H4 (cell line): ENCODE measurements around the gene EDC4. TPM values are rescaled to one million over a fixed set of nuclear protein-coding genes. Genes with fewer than 3 reads are reported as not detected.
"Not testable (repeated sequence)": the region's sequence is repeated elsewhere in the genome, so short reads cannot be mapped to it uniquely, and the experiment has no call there.

Experiments
- DNase-seq: peaks from one replicate; pipeline ENCODE4 v3.0.0-alpha.2; 2015; ENCODE audit warnings: low spot score
- total RNA-seq: library from RNA; depleted of rRNA; stranded (reverse); fragments of >200 nt; shearing (Covaris generic); gene quantifications from 2 replicates; pipeline ENCODE4 v1.2.3, GENCODE V29; 2014

Gene EDC4
- total RNA-seq, 1 experiment from 2014 or later: 28.3 TPM

- no peak for DNase-seq
Observed at GRCh38 chr16:67848118-67848517, 24.7 kb upstream of the EDC4 start.

GRCh38 chr16:67853670-67854069 lies 19.2 kb upstream of the EDC4 start:
- no peak for DNase-seq

- DNase-seq: no peak
Observed at GRCh38 chr16:67855789-67856188, 17.1 kb upstream of the EDC4 start.

DNA sequence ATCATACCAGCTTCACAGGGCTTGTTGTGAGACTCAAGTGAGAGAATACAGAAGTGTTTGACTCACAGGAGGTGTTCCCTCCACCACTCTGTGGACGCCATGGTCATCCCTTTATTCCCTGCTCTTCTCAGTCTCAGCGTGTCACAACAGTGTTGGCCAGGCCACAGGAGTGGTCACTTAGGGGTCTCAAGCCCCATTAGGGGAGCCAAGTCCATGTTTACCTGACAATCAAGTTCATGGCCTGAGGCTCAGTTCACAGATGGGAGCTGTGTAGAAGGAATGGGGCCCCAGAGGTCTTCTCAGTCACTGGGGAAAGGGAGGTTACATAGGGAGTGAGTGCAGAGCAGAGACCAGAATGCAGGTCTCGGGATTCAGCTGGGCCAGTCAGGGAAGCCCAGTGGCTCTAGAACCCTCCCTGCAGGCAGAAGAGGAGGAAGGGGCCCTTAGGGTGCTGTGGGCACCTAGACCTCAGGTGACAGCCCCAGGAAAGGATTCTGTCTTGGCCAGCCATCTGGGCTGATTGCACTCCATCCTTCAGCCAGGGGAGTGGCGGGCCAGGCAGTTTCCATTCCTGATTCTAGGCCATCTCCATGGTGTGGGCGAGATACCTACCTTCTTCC lies 15.8 kb upstream of the EDC4 start:
- DNase-seq: no peak

DNA sequence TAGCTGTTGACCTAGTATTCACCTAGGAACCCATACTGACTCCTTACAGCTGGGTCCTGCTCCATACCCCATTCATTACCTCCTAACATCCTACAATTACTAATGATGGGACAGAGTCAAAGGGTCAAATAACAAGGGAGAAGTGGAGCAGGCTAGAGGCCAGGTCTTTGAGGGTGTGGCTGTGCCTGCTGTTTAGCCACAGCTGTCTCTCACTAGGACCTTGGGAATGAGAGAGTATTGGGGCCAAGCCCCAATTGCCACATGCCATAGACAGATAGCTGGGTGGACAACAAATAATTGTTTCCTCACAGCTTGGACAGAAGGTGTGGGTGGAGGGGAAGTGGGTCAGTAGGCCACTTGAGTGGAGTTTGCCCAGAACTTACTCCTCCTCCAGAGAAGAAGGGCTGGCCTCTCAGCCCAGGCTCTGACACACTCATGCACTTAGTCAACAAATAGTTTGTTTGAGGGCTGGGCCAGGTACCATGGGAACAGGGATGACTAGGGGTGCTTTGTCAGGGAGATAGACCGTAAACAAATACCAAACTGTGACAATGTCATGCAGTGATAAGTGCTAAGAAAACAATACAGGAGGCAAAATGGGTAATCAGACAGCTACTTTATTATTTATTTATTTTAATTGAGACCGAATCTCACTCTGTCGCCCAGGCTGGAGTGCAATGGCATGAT lies 15.2 kb upstream of the EDC4 start:
- DNase-seq: peak; percentile 36

DNA sequence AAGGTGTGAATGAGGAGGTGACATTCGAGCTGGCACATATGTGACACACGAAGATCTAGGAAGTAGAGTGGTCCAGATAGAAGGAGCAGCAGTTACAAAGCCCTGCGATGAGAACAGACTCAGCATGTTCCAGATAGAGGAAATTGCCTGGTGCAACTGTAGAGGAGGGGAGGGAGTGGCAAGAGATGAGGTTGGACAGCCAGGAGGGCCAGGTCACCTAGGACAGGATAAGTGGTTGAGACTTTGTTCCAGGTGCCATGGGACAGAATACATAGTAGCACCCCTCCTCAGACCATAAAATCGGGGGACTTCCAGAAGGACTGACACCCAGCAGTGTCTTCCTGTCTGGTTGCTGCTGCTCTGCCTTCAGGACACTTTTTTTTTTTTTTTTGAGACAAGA lies 14.4 kb upstream of the EDC4 start:
- no peak for DNase-seq

GRCh38 chr16:67860589-67861398 lies 12.1 kb upstream of the EDC4 start:
- DNase-seq: no peak

- DNase-seq: no peak
Observed at GRCh38 chr16:67861877-67862276, 11.0 kb upstream of the EDC4 start.

DNA sequence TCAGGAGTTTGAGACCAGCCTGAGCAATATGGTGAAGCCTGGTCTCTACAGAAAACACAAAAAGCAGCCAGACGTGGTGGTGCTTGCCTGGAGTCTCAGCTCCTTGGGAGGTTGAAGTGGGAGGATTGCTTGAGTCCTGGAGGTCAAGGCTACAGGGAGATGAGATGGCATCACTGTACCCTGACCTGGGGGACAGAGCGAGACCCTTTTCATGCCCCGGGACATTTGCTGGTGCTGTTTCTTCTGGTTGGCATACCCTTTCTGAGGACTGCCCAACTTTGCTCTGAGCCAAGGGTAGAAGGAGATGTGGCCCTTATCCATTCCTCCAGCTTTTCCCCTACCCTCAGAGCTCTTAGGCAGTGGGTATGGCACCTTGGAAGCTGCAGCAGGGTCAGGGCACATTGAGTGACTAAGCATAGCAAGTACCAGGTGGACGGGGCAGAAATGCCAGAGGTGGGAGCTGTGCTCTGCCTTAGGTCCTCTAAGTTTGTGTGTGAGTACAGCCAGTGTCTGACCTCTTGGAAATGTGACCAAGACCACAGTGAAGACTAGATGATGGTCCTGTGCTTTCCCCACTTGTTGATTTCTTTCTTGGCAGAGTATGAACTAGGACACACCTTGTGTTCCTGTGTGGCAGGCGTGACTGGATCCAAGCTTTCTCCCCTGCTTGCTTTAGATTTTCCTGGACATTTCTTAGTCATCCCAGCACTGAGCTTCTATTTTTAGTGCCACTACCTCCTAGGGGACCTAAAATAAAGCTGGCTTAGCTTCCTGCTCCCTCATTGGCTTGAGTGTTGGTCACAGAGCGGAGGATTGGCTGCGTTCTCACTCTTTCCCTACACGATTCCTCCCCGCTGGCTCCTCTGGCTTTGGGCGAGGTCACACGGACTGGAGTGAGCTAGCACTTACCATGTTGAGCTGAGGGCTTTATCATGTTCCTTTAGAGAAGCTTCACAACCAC lies 9.9 kb upstream of the EDC4 start:
- DNase-seq: no peak

GRCh38 chr16:67864044-67864443 lies 8.8 kb upstream of the EDC4 start:
- not testable (repeated sequence) for DNase-seq

DNA sequence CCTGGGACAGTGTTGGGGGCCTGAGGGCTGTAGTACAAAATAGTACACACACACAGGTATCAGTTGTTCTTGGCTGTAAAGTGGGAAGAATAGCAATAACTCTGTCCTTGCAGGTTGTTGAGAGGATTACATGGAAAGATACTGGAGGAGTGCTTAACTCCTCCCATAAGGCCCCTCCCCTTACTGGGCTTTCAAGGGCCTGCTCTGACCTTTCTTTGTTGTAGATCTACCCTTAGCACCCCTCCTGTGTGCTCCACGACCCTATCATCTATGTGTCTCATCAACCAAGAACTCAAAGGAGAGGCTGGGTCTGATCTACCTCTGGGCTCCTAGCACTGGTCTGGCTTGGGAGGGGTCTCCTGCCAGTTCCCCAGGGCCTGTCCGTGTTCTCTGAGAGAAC lies 8.3 kb upstream of the EDC4 start:
- no peak for DNase-seq

DNA sequence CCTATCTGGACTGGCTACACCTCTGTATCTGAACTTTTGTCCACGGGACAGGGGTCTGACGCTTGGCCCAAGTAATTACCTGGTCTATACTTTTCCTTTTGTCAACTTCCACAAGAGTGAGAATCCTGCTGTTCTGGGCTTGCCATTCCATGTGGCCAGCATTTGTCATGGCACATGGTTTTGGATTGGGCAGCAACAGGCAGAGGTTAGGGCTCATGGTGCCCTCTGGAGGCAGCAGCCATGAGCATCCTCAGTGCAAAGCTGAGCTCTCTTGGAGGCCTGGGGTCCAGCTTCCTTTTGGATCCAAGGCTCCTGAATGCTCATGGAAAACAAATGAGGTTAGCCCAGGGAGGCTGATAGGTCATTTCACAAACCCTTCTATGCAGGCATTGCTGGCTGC lies 7.5 kb upstream of the EDC4 start:
- DNase-seq: no peak

GRCh38 chr16:67868290-67868689 lies 4.6 kb upstream of the EDC4 start:
- DNase-seq: no peak

GRCh38 chr16:67869653-67870052 lies 3.2 kb upstream of the EDC4 start:
- DNase-seq: no peak

GRCh38 chr16:67871256-67871655 lies 1.6 kb upstream of the EDC4 start:
- no peak for DNase-seq

DNA sequence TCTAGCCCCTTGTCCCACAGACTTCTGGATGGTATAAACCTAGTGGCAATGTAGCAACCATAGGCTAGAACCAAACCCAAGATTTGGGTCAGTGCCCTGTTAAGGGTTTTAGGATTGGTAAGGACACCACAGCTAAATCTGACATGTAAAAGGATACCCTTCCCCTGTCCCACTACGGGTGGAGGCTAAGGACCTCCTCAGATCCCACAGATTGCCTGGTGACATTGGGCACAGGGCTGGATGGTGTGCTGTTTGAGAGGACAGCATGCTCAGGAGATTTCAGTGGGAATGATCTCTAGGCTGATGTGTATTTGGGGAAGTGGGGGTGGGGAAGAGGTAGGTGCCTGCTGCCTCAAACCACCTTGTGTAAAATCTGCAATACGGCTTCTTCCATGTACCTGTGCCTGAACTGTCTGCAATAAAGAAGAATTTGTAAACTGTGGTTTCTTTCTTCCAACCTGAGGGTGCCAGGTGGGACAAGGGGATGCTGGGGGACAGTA lies 671 bp upstream of the EDC4 start:
- no peak for DNase-seq

DNA sequence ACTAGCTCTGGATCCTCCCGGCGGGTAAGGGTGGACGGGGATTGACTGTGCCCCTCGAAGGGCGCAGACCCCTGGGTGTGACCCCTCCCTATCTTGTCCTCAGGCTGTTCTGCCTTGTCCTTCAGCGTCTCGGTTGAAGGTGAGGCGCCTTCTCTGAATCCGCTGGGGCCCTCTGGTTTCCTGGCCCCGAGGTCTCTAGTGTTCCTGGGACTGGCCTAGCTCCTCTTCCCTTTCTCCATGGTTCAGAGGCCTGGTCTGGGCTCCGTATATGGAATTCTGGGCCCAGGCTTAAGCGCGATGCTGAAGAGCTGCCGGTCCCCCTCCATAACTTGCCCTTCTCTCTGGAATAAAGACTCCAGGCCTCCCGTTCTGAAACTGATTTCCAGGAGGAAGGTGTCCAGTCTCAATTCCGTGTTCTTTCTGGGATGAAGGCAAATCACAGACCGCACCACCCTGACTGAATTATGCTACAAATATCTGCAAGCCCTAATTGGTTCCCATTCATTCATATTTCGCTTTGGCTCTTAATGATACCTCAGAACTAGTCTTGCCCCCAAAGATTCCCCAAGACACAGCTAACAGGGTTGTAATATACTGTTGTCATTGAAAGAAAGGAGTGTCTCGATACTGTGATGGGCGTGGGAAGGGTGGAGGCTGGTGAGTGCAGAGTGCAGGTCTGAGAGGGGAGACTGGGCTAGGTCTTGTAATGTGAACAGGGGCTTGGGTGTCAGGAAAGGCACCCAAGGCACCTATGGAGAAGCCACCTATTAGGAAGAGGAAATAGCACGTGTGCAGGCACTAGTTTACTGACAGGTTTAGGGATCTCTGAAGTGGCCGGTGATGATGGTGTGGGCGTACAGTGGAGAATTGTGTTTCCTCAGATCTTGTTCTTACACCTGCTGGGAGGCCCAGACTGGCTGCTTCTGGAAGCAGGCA lies 851 bp downstream of the EDC4 start:
- no peak for DNase-seq

DNA sequence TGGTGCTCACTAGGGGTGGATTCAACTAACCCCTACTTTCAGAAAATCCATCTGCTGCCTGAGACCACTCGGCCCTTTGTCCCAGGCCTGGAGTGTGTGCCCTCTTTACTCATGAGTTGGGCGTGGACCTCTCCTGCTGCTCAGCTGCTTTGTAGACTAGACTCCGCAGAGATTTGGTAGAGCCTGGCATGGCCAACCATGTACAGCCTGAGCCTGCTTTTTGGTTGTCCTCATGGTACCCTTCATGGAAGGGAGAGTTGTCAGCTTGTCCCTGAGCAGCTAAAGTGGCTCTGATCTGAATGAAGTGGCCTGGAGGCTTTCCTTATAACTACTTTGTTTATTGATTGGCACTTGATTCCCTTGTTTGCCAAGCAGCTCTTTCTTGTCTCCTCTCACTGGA lies 1.5 kb downstream of the EDC4 start:
- no peak for DNase-seq

DNA sequence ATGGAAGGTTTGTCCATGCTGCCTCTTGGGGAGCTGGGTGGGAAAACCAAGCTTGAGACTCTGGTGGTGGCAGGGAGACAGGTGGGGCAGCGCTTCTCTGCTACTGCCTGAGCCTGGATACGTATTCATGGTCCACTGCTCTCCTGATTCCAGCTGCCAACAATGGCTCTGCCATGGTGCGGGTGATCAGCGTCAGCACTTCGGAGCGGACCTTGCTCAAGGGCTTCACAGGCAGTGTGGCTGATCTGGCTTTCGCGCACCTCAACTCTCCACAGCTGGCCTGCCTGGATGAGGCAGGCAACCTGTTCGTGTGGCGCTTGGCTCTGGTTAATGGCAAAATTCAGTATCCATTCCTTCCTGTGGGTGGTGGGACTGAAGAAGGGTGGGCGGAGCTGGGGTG lies 4.2 kb downstream of the EDC4 start:
- no peak for DNase-seq

DNA sequence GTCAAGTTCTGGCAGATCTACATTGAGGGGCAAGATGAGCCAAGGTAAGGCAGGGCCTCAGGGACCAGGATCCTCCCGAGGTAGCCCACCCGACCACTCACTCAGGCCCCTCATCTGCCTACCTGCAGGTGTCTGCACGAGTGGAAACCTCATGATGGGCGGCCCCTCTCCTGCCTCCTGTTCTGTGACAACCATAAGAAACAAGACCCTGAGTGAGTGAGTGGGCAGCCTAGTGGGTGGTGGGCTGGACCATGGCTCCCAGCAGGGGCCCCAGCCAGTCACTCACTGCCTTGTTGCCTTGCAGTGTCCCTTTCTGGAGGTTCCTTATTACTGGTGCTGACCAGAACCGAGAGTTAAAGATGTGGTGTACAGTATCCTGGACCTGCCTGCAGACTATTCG lies 5.4 kb downstream of the EDC4 start:
- DNase-seq: no peak

DNA sequence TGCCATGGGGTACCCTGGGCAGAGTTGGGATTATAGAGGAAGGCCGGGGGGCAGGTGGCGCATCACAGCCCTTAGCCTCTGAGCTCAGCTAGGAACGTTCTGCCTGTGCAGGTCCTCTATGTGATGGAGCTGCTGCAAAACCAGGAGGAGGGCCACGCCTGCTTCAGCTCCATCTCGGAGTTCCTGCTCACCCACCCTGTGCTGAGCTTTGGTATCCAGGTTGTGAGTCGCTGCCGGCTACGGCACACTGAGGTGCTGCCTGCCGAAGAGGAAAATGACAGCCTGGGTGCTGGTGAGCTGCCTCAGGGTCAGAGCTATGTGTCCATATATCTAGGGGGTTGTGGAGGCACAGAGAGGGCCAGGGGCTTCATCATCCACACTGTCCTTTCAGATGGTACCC lies 6.0 kb downstream of the EDC4 start:
- DNase-seq: no peak
